Measurements from ENCODE around the gene FILIP1L. TPM values are rescaled to one million over a fixed set of nuclear protein-coding genes. Genes with fewer than 3 reads are reported as not detected.

Gene FILIP1L
- total and polyA plus RNA-seq, 11 donors, result 18.2 to 120 (median 77.3) TPM

DNA sequence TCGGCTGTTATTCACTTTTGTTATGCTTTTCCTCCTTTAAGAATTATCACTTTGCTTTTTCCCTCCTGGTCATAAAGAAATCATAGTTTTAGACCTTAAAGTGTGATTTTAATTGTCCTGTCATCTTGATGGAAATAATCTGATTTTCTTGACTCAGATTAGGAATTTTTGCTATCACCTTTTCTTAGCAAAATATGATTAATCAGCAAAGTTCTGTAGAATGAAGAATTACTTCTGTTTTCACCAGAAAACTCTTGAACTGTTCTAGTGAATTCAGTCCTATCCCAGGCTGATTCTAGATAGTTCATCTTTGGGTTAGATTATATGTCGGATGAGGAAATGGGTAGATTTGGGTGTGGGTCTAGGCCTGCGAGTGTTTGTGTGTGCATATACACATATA, 284.5 kb downstream of the FILIP1L start:
- Histone ChIP-seq H3K4me1 (peaks cover 0 to 19% (median 13%) of the 10 kb centered on the region in 12 donors), H3K9me3 (no peaks in the 10 kb centered on the region), H3K4me3 (no peak overlapping the region), H3K36me3 (peaks cover 0 to 17% (median 3%) of the 10 kb centered on the region in 9 donors), H3K27ac (no peak overlapping the region), H3K27me3 (no peaks in the 10 kb centered on the region)
- TF ChIP-seq, protein P1, sequence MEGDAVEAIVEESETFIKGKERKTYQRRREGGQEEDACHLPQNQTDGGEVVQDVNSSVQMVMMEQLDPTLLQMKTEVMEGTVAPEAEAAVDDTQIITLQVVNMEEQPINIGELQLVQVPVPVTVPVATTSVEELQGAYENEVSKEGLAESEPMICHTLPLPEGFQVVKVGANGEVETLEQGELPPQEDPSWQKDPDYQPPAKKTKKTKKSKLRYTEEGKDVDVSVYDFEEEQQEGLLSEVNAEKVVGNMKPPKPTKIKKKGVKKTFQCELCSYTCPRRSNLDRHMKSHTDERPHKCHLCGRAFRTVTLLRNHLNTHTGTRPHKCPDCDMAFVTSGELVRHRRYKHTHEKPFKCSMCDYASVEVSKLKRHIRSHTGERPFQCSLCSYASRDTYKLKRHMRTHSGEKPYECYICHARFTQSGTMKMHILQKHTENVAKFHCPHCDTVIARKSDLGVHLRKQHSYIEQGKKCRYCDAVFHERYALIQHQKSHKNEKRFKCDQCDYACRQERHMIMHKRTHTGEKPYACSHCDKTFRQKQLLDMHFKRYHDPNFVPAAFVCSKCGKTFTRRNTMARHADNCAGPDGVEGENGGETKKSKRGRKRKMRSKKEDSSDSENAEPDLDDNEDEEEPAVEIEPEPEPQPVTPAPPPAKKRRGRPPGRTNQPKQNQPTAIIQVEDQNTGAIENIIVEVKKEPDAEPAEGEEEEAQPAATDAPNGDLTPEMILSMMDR (IDR thresholded peaks at IDR 0.05), result no peak
- no peak for TF ChIP-seq POLR2A (IDR thresholded peaks at IDR 0.05)
- WGBS, 4 donors, result 93 to 97% (median 96%) methylated on average over 3 of the region's 3 CpGs
- intact Hi-C loops (cut with DNase I), result loop anchor here in 8 of 10 donors (5.0 to 10.0 kb wide), 5 partner anchors 427 to 765 kb away; partner anchors contain the start of genes LNP1 (in 1 of the 8) and TOMM70 (in 1 of the 8)
- no peak for ATAC-seq
- DNase-seq, result no peak

DNA sequence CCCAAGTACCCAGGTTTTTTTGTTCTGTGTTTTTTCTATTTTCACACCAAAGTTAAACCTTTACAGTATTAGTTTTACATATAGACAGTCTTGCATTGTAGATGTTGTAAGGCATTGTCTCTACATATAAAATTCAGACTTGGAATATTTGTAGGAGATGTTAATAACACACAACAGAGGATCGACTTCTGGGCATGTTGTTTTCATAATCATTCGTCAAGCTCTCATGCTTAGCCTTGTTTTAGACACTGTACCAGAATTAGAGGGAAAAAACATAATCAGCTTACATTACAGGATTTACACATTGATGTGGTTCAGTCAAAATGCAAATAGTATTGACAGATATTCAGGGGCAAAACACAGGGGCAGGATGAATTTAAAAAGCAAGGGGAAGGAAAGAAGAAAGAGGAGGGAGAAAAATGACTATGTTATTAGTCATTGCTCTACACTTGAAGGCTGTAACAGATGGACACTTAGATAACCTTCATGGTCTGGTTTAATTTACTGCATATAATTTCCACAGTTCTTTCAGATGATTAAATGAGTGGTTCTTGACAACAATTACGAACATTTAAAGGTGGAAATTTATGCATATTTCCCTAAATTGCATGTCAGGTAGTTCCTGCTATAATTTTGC, 289.2 kb downstream of the FILIP1L start:
- H3K27me3 ChIP-seq, result no peaks in the 10 kb centered on the region
- H3K4me1 ChIP-seq, result peaks cover 0 to 3% (median 0%) of the 10 kb centered on the region in 12 donors
- peaks cover 0 to 13% (median 3%) of the 10 kb centered on the region in 9 donors for H3K36me3 ChIP-seq
- TF ChIP-seq POLR2A (IDR thresholded peaks at IDR 0.05), result no peak
- TF ChIP-seq, protein P1 (IDR thresholded peaks at IDR 0.05), result no peak
- no peak overlapping the region for H3K4me3 ChIP-seq
- H3K9me3 ChIP-seq, result no peaks in the 10 kb centered on the region
- intact Hi-C loops (cut with DNase I), result loop anchor here in 1 of 10 donors (10.0 kb wide), 1 partner anchor 770 kb away; no protein-coding TSS in a partner anchor
- ATAC-seq (no peak), DNase-seq (no peak)
- 84 to 89% (median 85%) methylated on average over 3 of the region's 3 CpGs for WGBS, 4 donors
- H3K27ac ChIP-seq, result no peak overlapping the region

DNA sequence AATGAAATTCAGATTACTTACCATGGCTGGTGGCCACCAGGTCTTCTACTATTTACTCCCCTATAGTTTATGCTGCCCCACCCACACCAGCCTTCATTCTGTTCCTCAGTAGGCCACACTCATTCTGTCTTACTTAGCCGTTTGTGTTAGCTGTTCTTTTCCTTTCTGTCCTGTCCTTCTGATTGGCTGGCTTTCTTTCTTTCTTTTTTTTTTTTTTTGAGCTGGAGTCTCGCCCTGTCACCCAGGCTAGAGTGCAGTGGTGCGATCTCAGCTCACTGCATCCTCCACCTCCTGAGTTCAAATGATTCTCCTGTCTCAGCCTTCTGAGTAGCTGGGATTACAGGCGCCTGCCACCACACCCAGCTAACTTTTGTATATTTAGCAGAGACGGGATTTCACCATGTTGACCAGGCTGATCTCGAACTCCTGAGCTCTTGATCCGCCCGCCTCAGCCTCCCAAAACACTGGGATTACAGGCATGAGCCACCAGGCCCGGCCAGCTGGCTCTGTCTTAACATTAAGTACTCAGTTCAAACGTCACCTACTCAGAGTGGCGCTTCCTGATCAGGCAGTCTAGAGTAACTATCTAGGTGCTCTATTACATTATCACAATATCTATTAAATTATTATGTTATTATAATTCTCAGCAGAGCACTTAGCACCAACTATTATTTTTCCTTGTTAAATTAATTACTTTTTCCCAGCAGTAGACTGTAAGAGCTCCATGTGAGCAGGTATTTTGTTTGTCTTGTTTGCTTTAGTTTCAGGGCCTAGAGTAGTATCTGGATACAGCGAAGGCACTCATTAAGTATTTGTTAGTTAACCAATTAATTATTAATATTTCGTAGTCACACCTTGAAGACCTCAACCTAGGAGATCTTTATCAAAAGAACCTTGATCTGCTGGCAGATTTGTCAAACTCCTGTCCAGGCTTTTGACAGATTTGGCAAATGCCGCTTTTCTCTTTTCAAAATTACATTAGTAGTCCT, 290.3 kb downstream of the FILIP1L start:
- TF ChIP-seq POLR2A (IDR thresholded peaks at IDR 0.05), result no peak
- TF ChIP-seq, protein P1 (IDR thresholded peaks at IDR 0.05), result no peak
- intact Hi-C loops (cut with DNase I), result loop anchor here in 1 of 10 donors (10.0 kb wide), 1 partner anchor 771 kb away; no protein-coding TSS in a partner anchor
- Histone ChIP-seq H3K27ac (no peak overlapping the region), H3K9me3 (no peaks in the 10 kb centered on the region), H3K4me3 (no peak overlapping the region), H3K36me3 (peaks cover 0 to 3% (median 0%) of the 10 kb centered on the region in 9 donors), H3K4me1 (peaks cover 0 to 4% (median 0%) of the 10 kb centered on the region in 12 donors), H3K27me3 (no peaks in the 10 kb centered on the region)
- 84 to 87% (median 86%) methylated on average over 14 of the region's 14 CpGs for WGBS, 4 donors
- ATAC-seq, result no peak
- no peak for DNase-seq

All from heart left ventricle (tissue), 16 donors.